Measurements from ENCODE around the gene CFAP46.

GRCh38 chr10:132785723-132786475 is 156.5 kb downstream of the CFAP46 start, which contains the start of gene NKX6-2:
- TF ChIP-seq, protein P1, sequence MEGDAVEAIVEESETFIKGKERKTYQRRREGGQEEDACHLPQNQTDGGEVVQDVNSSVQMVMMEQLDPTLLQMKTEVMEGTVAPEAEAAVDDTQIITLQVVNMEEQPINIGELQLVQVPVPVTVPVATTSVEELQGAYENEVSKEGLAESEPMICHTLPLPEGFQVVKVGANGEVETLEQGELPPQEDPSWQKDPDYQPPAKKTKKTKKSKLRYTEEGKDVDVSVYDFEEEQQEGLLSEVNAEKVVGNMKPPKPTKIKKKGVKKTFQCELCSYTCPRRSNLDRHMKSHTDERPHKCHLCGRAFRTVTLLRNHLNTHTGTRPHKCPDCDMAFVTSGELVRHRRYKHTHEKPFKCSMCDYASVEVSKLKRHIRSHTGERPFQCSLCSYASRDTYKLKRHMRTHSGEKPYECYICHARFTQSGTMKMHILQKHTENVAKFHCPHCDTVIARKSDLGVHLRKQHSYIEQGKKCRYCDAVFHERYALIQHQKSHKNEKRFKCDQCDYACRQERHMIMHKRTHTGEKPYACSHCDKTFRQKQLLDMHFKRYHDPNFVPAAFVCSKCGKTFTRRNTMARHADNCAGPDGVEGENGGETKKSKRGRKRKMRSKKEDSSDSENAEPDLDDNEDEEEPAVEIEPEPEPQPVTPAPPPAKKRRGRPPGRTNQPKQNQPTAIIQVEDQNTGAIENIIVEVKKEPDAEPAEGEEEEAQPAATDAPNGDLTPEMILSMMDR (conservative IDR thresholded peaks at IDR 0.05 in 1 of 2, IDR thresholded peaks at IDR 0.05 in 1 of 2; ENCODE audit: extremely low read depth in 1 of 2, insufficient read depth in 1 of 2, low read depth in 1 of 2, low read length in 2 of 2), result no peak
- no peak for TF ChIP-seq EZH2 (IDR thresholded peaks at IDR 0.05; ENCODE audit: borderline replicate concordance, low read length)
